T-helper 22 cell (primary cell): ENCODE data around the gene RGS3.
"Not testable (repeated sequence)": the region's sequence is repeated elsewhere in the genome, so short reads cannot be mapped to it uniquely, and the experiment has no call there.

Source experiments
- DNase-seq: peaks from one replicate; pipeline ENCODE4 v3.0.0-alpha.2; 2020; ENCODE audit warnings: low read depth

RGS3 gene

DNA sequence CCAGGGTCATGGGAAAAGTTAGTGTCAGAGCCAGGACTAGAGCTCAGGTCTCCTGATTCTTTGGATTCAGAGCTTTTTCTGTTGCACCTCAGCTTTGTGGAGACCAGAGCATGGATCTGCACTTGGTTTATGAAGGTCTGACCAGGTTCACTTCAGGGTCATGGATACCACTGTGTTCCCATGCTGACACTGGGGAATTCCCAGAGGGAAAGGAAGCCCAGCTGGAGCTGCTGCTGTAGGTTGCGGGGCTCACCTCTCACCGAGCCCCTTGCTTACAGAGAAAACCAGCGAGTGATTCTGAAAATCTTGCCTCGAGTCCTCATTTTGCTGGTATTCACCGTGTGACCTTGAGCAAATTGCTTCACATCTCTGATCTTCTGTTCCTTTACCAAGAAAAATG is 83.0 kb downstream of the RGS3 start:
- no peak for DNase-seq

DNA sequence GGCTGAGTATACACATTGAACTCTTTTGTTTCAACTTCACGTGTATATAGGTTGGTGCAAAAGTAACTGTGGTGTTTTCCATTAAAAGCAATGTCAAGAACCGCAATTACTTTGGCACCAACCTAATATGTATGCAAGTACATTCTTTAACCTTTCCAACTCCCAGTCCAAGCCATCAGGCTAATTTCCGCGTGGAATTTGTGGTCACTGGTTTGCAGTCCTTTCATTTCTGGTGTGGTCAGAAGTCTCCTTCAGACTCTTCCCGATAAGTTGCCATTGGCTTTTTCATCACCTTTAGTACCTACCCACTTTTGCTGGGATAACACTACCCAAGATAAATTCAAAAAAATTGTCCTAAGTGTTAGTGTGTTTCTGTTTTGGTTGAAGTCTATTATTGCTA is 84.0 kb downstream of the RGS3 start:
- no peak for DNase-seq

DNA sequence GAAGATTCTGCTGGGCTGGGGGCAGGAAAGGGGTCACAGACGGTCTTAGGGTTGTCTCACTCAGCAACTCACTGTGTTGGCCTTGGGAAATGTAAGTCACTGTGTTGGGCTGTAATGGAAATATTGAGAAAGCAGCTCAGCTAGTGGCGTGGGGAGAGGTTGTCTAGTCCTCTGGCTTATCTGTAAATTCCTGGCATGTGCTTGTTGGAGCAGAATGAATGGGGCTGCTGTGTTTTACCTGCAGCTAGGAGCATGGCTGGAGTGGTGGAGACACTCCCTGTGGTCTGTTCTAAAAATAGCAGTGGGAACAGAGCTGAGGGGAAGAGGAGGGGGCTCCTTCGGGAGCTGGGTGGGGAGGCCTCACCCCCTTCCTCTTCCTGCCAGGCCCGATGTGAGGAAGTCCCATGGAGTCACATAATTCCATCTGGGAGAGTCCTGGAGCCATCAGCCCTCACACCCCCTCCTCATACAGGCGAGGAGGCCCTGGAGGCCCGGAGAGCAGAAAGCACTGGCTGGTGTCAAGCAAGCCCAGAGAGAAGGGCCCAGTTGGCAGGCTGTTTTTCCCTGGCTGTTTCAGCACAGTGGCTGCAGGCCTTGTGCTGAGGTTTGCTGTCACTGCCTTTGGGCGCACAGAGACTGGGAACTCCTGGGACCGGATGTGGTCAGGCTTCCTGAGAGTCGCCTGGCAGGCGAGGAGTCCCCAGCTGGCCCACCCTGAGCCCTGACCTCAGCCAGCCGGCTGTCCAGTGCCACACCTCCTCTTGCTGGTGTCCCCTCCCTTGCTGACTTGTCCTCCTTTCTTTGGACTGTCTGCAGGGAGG is 84.9 kb downstream of the RGS3 start:
- no peak for DNase-seq

DNA sequence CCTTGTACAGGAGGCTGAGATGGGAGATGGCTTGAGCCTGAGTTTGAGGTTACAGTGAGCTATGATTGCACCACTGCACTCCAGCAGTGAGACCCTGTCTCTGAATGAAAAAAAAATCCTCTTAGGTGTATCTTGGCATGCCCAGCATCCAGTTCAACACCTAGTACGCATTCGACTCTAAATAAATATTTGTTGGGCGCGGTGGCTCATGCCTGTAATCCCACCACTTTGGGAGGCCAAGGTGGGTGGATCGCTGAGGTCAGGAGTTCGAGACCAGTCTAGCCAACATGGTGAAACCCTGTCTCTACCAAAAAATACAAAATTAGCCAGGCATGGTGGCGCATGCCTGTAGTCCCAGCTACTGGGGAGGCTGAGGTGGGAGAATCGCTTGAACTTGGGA is 86.4 kb downstream of the RGS3 start:
- DNase-seq = not testable (repeated sequence)

DNA sequence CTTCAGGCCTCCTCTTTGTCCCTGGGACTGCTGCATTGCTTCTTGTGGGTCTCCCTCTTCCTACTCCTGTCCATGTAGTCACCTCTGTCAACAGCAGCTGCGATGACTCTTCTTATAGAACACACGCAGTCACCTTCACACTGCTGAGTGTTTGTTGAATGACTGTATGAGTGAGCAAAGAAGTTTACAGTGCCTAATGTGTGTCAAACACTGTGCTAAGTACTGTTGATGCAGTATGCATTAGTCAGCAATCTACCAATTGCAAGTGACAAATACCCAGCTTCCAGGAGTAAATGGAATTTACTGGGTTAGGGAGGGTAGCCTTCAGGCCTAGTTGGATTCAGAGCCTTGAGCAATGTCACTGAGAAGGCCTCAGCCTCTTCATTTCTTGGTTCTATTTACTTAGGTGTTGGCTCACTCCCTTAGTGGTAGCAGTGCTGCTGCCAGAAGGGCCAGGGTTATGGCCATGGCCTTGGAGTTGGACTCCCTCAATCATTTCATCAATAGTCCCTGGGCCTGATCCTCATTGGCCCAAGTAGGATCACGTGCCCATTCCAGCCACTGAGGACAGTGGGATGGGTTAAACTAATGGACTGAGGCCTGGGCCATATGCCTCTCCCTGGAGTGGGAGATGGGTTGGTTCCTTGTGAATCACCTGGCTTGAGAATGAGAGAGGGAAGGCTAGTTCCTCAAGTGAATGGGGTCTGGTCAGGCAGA is 93.5 kb downstream of the RGS3 start:
- DNase-seq = no peak

DNA sequence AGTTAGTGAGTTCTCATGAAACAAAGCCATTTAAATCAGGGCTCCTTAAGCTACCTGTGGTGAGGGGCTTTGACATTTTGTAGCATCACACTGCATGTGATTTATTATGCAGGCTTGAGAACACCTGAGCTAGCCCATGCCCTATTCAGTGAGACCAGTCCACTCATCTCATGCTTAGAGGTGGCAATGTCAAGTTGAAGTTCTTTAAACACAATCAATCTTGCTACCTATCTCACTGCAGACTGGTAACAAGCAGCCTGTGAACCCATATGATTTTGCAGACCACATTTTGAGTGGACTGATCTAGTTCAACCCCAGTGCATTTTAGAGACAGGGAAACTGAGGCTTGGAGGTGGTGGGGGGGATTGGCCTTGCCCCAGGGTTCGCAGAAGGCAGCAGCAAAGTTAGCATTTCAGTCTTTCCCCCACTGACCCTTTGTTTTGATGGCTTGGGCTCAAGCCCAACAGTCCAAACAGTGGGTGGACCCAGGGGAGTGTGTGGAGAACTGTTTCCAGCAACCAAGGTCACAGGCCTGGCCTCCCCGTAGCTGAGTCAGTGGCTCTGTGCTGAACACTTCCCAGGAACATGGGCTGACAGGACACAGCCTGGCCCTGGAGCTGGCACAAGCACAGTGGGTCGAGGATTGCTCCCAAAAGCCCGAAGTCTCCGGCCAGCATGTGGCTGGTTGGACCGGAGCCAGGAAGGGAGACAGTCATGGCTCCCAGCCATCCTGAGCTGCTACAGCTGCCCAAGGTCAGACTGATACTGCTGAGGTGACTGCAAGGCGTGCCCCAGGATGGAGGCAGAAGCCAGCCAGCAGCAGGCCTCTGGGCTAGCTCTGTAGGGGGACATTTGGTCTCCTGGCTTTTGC is 95.3 kb downstream of the RGS3 start:
- no peak for DNase-seq

DNA sequence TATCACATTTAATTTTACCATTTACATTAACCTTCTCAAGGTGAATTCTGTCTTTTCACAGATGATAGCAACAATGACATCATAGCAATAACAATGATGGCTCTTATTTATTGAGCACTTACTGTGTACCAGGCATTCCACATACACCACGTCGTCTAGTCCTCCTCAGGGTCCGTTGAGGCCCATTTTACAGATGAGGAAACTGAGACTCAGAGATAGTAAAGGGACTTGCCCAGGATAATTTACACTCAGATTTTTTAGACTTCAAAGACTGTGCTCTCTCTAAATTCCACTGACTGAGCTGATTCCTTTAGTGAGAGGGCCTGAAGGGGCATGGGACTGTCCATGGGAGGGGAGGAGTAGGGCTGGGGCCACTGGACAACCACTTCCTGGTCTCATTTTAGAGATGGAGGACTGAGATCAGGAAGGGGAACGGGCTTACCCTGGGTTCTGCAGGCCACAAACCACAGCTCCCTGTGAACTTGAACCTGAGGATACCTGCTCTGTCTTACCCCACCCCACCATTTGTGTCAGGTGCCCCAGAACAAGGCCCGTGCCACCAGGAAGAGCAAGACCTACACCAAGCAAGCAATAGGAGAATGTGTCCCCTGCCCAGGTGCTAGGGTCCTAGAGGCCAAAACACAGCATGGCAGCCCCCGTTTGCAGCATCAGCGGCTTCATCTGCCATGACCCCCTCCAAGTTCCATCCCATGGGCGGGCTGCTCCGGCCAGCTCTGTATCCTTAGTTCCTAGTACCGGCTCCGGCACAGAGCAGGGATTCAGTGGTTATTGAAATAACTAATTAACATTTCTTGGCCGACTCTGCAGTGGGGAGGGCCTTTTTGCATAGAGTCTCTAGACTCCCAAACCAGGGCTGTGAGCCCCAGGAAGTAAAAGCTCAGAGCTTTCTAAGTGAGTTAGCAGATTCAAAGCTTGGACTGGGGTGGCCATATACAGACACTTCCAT is 96.6 kb downstream of the RGS3 start:
- DNase-seq = no peak

DNA sequence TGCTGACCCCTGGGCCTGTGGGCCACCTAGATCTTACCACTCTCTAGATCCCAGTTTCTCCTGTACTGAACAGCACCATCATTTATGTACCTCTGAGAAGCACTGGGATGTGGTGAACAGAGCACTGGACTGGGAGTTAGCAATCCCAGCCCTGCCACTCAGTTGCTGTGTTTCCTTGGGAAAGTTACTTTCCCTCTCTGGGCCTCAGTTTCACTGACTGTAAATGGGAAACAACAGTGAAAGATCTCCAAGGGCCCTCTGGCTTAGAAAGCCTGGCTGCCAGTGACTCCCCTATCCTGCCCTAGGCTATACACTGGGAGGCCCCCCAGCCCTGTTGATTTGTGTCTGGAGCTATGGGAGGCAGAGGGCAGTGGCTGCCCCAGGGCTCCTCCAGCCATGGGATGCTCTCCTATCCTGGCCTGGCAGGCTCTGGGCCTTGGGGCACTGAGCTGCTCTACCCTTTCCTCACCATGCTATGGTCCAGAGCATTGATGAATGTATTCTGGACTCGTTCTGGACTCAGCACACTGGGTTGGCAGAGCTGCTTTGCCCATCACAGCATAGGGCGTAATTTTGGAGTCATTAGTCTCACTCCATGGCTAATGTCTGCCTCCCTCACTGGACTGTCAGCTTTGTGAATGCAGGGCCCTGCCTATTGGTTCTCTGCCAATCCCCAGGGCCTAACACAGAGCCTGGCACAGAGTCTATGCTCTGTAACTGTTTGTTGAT is 99.3 kb downstream of the RGS3 start:
- DNase-seq = no peak

DNA sequence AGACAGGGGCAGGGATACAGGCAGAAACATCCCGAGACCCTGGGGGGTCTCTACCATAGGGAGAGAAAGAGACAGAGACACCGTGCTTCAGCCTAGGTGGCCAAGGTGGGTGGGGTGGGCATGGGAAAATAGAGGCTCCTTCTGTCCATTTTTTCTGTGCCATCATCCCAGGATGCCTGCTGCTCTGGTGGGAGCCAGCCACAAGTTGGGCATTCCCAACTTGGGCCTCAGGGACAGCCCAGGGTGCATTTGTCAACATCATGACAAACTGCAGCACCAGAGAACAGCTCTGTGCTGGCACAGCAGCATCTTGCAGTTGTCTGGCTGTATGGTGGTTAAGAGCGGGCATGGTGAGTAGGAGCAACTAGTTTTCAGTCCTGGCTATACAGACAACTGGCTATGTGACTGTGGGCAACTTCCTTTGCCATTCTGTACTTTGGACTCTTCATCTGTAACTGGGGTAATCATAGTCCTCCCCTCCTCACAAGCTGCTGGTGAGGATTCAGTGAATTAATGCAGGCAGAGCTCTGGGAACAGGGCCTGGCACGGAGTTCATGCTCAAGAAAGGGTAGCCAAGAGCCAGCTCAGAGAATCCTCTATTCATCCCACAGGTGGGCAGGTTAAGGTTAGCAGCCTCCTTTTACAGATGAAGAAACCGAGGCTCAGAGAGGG is 100.4 kb downstream of the RGS3 start:
- DNase-seq = no peak

DNA sequence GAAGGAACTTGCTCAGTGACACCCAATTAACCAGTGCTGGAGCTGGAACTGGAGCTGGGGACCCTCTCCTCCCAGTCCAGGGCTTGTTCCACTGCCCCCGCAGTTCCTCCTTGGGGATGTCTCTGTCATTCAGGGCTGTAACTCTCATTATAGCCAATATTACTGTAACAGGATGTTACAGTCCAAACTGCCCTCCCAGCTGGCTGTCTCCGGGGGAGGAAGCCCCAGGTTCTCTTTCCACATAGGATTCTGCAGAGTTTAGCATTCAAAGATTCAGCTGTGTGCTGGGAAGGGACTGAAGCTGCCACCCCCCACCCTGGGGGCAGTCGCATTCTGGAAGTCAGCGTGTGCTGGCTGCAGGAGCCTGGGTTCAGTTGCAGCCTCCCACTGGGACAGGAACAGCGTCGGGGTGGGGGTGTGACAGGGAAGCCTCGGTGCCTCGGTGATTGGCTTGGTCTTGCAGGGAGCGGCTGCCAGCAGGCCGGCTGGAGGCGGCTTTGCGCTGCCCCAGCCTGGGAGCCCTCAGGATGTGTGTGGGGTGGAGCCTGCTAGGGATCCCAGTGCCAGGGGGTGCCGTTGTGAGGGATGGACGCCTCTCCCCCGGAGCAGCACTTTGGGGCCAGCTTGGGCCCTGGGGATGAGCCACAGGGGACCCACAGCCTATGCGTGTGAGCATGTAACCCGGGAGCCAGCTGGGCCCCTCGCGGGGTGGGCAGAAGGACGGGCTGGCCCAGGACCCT is 101.1 kb downstream of the RGS3 start:
- DNase-seq = no peak

DNA sequence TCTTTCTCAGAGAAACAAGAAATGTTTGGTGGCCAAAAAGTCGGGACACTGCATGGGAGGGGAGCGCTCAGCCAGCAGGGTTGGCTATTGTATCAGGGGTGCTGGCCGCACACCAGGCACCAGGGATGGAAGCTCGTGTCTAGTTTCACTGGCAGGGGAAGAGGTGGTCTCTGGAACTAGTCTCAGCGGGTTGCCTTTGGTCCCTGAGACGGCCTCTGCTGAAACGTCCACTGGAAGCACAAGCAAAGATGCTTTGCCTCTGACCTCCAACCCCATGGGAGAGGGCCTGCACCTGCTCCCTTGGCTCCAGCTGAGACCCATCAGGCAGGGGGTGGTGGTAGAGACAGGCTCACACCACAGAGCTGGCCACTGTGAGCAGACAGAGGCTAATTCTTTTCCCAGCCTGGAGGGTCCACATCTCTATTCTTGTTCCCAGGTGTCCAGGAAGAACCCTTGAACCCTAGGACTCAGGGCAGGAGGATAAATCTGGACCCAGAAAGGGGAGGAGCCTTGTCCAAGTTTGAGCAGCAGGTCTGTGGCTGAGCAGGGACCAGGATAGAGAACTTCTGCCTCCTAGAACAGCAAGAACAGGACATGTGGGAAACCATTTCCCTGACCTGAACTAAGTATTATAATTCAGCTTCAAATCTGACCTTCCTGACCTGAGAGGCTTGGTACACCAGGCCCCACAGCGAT is 102.6 kb downstream of the RGS3 start:
- no peak for DNase-seq

DNA sequence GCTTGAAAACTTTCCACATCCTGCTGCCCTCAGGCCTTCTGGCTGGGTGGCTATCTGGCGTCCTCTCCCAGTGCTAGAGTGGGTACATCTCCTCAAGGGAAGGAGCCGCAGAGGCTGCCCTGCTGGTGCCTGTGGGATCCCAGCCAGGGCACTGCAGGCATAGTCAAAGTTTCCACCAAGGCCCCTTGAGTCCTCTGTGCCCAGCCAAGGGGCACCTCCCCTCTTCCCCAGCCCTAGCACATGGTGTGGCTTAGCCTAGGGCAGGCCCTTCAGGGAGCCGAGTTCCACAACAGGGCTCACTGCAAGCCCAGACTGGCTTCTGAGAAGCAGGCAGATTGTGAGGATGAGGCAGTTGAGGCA is 103.2 kb downstream of the RGS3 start:
- DNase-seq = no peak

DNA sequence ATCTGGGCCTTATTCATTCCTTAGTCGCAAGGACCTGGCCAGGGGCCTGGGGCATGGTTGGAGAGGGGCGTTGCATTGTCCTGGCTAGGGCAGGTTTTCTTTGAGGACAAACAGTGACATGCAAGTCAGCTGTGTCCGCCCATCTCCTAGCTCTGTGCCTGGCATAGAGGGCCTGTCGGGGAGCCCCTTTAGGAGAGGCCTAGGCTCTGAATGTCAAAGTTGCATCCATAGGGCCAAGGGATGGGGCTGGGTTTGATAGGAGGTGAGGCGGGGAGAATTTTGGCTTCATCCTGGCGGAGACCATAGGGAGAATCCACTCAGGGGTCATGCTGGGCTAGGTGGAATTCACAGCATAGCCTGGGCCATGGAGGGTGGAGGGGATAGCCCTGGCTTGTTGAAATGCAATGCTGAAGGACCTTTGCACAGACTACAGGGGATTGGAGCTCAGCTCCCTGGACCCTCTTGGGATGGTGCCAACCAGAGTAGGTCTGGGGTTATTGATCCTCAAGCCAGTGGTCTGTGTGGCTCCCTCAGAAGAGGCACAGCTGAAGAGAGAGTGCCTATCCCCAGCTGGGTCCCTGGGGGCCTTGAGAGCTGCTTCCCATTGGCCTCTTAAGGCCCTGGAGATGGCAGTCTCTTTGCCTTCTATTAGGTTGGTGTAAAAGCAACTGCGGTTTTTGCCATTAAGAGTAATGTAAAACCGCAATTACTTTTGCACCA is 104.0 kb downstream of the RGS3 start:
- DNase-seq = no peak

DNA sequence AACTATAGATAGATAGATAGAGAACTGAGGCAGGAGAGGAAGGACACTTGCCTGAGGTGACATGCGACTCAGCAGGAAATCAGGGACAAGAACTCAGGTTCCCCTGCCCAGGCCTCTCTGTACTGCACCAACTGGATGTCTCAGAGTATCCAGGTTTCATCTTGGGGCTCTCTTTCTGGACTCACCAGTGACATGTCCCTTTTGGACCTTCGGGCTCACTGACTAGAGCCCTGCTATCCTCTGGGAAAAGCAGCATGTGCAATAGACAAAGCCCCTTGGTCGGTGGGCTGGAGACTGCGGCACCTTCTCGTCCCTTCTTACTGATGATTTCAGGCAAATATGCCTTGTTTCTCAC is 104.5 kb downstream of the RGS3 start:
- no peak for DNase-seq

DNA sequence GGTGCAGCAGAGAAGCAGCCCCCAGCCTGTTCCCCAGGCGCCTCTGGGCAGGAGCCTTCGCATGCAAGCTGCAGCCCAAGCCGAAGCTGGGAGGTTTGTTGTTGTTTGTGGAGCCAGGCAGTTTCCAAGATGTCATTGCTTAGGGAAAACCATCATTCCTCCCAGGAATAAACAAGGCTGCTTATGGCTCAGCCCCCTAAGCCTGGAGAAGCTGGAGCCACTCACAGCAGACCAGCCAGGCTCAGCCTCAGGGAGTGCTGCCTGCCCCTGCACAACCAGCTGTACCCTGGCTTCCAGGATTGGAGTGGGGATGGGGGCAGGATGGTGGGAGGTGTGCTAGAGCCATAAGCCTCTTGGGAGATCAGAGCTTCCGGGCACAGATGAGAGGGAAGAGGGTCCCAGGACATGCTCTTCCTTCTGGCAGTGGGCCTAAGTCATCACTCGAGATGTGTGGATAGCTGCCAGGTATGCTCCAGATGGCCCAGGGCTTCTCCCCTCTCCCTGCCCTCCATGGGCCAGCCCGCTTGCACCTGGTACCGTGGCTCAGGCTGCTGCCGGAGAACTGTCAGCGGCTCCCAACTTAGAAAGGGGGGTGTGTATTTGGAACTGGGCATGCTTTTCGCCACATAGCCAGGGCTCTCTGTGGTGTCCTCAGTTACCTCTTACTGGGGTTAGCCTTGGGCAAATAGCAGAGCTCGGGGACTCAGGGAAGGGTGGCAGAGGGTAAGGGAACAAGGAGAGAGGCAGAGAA is 105.2 kb downstream of the RGS3 start:
- DNase-seq = no peak

DNA sequence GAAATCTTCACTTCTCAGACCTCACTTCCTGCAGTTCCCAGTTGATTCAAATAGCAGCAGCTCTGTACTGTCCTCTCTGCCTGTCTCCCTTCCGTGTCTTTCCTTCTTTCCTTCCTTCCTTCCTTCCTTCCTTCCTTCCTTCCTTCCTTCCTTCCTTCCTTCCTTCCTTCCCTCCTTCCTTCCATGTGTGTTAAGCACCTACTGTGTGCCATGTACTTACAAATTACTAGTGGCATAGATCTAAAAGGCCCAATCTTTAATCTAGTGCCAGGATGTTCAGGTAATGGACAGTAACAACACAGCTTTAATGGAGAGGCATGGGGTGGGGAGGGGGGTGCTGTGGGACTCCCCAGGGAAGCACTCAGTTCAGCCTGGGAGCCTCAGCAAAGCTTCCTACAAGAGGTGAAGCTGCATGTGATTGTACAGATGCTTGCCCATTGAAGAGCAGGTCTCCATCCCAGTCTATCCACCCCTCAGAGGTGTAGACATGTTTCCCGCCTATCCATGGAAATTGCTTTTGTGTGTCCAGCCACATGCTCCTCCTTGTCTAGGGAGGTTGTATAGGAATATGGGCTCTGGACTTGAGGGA is 106.0 kb downstream of the RGS3 start:
- DNase-seq = no peak

DNA sequence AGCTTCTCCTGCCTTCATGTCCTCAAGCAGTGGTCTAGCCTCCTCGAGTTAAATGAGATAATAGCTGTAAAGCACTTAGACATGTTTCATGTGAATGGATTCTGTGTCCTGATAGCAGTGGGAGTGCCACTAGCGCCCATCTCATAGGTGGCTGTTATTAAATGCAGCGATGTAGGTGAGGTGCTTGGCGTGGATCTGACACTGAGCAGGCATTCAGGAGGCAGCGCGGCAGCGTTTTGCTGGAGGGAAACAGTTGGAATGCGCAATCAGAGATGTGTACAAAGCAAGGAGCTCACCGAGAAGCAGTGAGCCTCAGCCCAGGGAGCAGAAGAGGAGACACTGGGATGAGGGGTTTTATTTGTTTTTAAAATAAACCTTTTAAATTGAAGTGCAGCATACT is 106.6 kb downstream of the RGS3 start:
- no peak for DNase-seq
